Psoas muscle (tissue), 8 donors: ENCODE measurements around the gene CD19. TPM values are rescaled to one million over a fixed set of nuclear protein-coding genes. Genes with fewer than 3 reads are reported as not detected.
A peak's percentile ranks its signal among the peaks of the same experiment; 100 is the strongest.

Experiments used
- ATAC-seq, 4 donors: fragments of 200-7000 bp; cut with Tn5 transposase; one replicate each; pipeline ENCODE4 v1.9.1; 2020; ENCODE audit warnings: moderate library complexity in 3 of 4, mild to moderate bottlenecking in 2 of 4
- DNase-seq, 2 donors: peaks; one replicate each; pipeline ENCODE4 v3.0.0-alpha.2; 2020
- H3K27ac ChIP-seq: fragments of 200-600 bp; one replicate; pipeline ENCODE4 v1.8.0; 2022
- H3K27me3 ChIP-seq, 3 donors: fragments of 200-600 bp in 1 of 3; one replicate each; pipeline versions ENCODE4 v1.6.1 to v1.8.0; 2013 to 2022; ENCODE audit warnings: low read length in 2 of 3, mild to moderate bottlenecking in 2 of 3, moderate library complexity in 1 of 3; ENCODE audit not compliant: insufficient read depth in 3 of 3
- H3K36me3 ChIP-seq, 2 donors: fragments of 200-600 bp in 1 of 2; one replicate each; pipeline versions ENCODE4 v1.6.1 to v1.8.0; 2013 to 2022; ENCODE audit warnings: low read depth in 1 of 2, mild to moderate bottlenecking in 1 of 2, moderate library complexity in 1 of 2; ENCODE audit not compliant: insufficient read depth in 1 of 2
- H3K4me1 ChIP-seq: fragments of 200-600 bp; one replicate; pipeline ENCODE4 v1.8.0; 2022
- H3K4me3 ChIP-seq: fragments of 200-600 bp; one replicate; pipeline ENCODE4 v1.8.0; 2022; ENCODE audit warnings: mild to moderate bottlenecking
- H3K9me3 ChIP-seq: fragments of 200-600 bp; one replicate; pipeline ENCODE4 v1.8.0; 2022
- WGBS, 3 donors: extraction: QIAGEN DNeasy Blood & Tissue Kit; methylation state at CpG; one replicate each; pipeline versions ENCODE4 v1.1.6 to v1.1.7; 2013; 5-methylcytosine and 5-hydroxymethylcytosine counted together
- intact Hi-C, 2 donors: fragments of 100-400 bp; cut with DNase I; formaldehyde crosslinking; loops; one replicate each; pipeline versions ENCODE4 v1.11.0 to v1.14.2; 2022
- polyA plus RNA-seq, 3 donors: library from polyadenylated mRNA; stranded (reverse); fragments of 200-250 nt; gene quantifications; one replicate each; pipeline ENCODE4 v1.2.3, GENCODE V29; 2013
- total RNA-seq, 4 donors: library from RNA; stranded (reverse); fragmentation: NEBNext Ultra II Directional in 2 of 4; extraction: Animal tissue kit (Norgen Biotek cat#: 25700) in 2 of 4; gene quantifications; one replicate each; pipeline versions ENCODE4 v1.2.1 to v1.2.4, GENCODE V29; 2021 to 2023
- TF ChIP-seq, protein P1 (sequence below): fragments of 200-600 bp; IDR thresholded peaks from one replicate; pipeline ENCODE4 v1.8.0; 2022; ENCODE audit warnings: antibody characterized with exemption
- donor health status: healthy with polysubstance abuse.
- donor health status: DM: no; HTN: no; CAD: no; lungs with moderate emphysema.
- donor health status: Bipolar disorder and iron deficiency.
- donor health status: healthy.
- donor health status: DM: yes; HTN: yes; CAD: no.
- donor health status: DM: no; HTN: no; CAD: no.
- donor health status: DM: no; HTN: no; CAD: no.
- donor health status: DM: yes; HTN: yes; CAD: no.

Gene CD19
- total and polyA plus RNA-seq, 7 donors = 0.10 to 0.32 (median 0.15) TPM; not detected in 3

- intact Hi-C loops = no loop called here
- Histone ChIP-seq H3K36me3 (peaks cover 0 to 79% of the 10 kb centered on the region in 2 donors), H3K27ac (no peak overlapping the region), H3K27me3 (no peaks in the 10 kb centered on the region), H3K4me1 (no peaks in the 10 kb centered on the region), H3K9me3 (peaks cover 7% of the 10 kb centered on the region), H3K4me3 (no peak overlapping the region)
- DNase-seq (no peak), ATAC-seq (peak in 2 of 4 donors; percentile 12 to 27)
- TF ChIP-seq, protein P1, sequence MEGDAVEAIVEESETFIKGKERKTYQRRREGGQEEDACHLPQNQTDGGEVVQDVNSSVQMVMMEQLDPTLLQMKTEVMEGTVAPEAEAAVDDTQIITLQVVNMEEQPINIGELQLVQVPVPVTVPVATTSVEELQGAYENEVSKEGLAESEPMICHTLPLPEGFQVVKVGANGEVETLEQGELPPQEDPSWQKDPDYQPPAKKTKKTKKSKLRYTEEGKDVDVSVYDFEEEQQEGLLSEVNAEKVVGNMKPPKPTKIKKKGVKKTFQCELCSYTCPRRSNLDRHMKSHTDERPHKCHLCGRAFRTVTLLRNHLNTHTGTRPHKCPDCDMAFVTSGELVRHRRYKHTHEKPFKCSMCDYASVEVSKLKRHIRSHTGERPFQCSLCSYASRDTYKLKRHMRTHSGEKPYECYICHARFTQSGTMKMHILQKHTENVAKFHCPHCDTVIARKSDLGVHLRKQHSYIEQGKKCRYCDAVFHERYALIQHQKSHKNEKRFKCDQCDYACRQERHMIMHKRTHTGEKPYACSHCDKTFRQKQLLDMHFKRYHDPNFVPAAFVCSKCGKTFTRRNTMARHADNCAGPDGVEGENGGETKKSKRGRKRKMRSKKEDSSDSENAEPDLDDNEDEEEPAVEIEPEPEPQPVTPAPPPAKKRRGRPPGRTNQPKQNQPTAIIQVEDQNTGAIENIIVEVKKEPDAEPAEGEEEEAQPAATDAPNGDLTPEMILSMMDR = no peak
- 85 to 89% (median 85%) methylated on average over 16 to 19 of the region's 19 CpGs for WGBS, 3 donors
These were observed 53.7 kb downstream of the CD19 start for GRCh38 chr16:28985211-28986041.

DNA sequence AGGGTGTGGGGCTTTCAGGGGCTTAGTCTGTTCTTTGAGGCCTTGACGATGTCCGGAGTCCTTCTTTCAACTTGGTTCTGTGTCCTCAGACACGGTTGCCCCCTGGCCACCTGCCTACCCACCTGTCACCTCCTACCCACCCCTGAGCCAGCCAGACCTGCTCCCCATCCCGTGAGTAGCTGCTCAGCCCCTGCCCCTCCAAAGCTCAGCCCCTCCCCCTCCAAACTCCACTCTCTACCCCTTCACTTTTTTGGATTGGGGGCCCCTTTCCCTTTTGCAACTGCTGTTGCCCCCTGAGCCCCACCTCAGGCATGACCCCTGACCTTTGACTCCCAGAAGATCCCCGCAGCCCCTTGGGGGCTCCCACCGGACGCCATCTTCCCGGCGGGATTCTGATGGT is 54.3 kb downstream of the CD19 start:
- H3K9me3 ChIP-seq = peaks cover 7% of the 10 kb centered on the region
- peaks cover 0 to 73% of the 10 kb centered on the region in 2 donors for H3K36me3 ChIP-seq
- H3K4me1 ChIP-seq = no peaks in the 10 kb centered on the region
- H3K4me3 ChIP-seq = no peak overlapping the region
- TF ChIP-seq, protein P1 = no peak
- no peak overlapping the region for H3K27ac ChIP-seq
- DNase-seq (no peak), ATAC-seq (no peak)
- intact Hi-C loops = no loop called here
- 86 to 92% (median 91%) methylated on average over 9 of the region's 9 CpGs for WGBS, 3 donors
- H3K27me3 ChIP-seq = no peaks in the 10 kb centered on the region

DNA sequence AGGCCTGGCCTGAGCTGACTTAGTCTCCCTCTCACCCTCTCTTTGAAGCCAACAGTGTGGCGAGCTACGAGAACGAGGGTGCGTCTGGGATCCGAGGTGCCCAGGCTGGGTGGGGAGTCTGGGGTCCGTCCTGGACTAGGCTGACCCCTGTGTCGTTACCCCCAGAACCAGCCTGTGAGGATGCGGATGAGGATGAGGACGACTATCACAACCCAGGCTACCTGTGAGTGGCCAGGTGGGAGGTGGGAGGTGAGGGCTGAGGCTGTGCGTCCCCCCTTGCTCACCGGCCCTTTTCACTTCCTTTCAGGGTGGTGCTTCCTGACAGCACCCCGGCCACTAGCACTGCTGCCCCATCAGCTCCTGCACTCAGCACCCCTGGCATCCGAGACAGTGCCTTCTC is 54.7 kb downstream of the CD19 start:
- Histone ChIP-seq H3K4me1 (no peaks in the 10 kb centered on the region), H3K9me3 (peaks cover 7% of the 10 kb centered on the region), H3K27me3 (no peaks in the 10 kb centered on the region), H3K27ac (no peak overlapping the region), H3K4me3 (no peak overlapping the region), H3K36me3 (peaks cover 0 to 68% of the 10 kb centered on the region in 2 donors)
- ATAC-seq (no peak), DNase-seq (no peak)
- intact Hi-C loops = no loop called here
- WGBS, 3 donors = 95 to 98% (median 95%) methylated on average over 13 of the region's 13 CpGs
- TF ChIP-seq, protein P1 = no peak

DNA sequence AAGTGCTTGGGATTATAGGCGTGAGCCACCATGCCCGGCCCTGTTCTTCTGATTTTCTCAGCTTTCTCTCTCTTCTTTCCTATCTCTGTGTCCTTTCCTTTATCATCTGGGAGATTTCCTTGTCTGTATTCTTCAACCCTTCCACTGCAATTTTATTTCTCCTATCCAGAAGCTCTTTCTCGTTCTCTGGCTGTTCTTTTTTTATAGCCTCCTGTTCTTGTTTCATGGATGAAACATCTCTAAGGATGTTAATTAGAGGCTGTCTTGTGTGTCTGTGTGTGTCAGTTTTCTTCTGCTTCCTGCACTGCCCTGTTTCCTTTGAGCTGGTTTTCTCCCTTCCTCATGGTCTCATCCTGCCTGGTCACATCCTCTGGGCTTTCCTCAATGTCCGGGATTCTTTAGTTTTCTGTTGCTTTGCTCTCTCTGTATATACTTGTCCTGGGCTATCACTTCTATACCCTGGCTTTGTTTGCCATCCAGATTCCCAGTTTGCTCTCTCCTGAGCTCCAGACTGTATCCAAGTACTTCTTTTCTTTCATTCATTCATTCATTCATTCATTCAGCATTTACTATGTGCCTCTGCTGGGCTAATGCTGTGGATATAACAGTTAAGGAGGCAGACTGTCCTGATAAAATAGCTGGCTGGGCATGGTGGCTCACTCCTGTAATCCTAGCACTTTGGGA is 55.5 kb downstream of the CD19 start:
- peaks cover 7% of the 10 kb centered on the region for H3K9me3 ChIP-seq

More for the DNA sequence above, 55.5 kb downstream of the CD19 start:
- no peak overlapping the region for H3K27ac ChIP-seq
- no peaks in the 10 kb centered on the region for H3K4me1 ChIP-seq
- 98 to 99% (median 99%) methylated on average over 4 of the region's 4 CpGs for WGBS, 3 donors
- no peak overlapping the region for H3K4me3 ChIP-seq
- DNase-seq (no peak), ATAC-seq (no peak)
- intact Hi-C loops = no loop called here
- H3K36me3 ChIP-seq = peaks cover 0 to 60% of the 10 kb centered on the region in 2 donors
- H3K27me3 ChIP-seq = no peaks in the 10 kb centered on the region
- TF ChIP-seq, protein P1 = no peak

Other genes with a start within 250 kb of the CD19 start
- 100 to 1,000 TPM; 434 to 640 (median 556) TPM for gene EIF3C, start 220.5 kb upstream of the CD19 start, total RNA-seq
- gene EIF3C, start 220.5 kb upstream of the CD19 start, polyA plus RNA-seq = 100 to 1,000 TPM; 344 to 676 (median 345) TPM
- 1 to 10 TPM in 1 of 4 donors, under 1 TPM in 1, not detected in 2; 0.62 to 1.2 TPM for gene NPIPB9, start 180.2 kb upstream of the CD19 start, total RNA-seq
- under 1 TPM in 2 of 3 donors, not detected in 1; 0.12 to 0.39 TPM for gene NPIPB9, start 180.2 kb upstream of the CD19 start, polyA plus RNA-seq
- 10 to 100 TPM; 47.7 to 66.2 (median 55.4) TPM for gene ATXN2L, start 109.0 kb upstream of the CD19 start, total RNA-seq
- gene ATXN2L, start 109.0 kb upstream of the CD19 start, polyA plus RNA-seq = 10 to 100 TPM; 28.8 to 50.0 (median 37.2) TPM
- 100 to 1,000 TPM; 155 to 233 (median 187) TPM for gene TUFM, start 85.6 kb upstream of the CD19 start, total RNA-seq
- 100 to 1,000 TPM; 211 to 355 (median 240) TPM for gene TUFM, start 85.6 kb upstream of the CD19 start, polyA plus RNA-seq
- 10 to 100 TPM; 22.9 to 44.6 (median 39.9) TPM for gene SH2B1, start 68.1 kb upstream of the CD19 start, total RNA-seq
- gene SH2B1, start 68.1 kb upstream of the CD19 start, polyA plus RNA-seq = 10 to 100 TPM; 21.0 to 47.5 (median 28.1) TPM
- gene ATP2A1, start 53.5 kb upstream of the CD19 start, total RNA-seq = 1,000 to 10,000 TPM in 3 of 4 donors, 100 to 1,000 TPM in 1; 639 to 2,539 (median 1,923) TPM
- 1,000 to 10,000 TPM in 2 of 3 donors, 100 to 1,000 TPM in 1; 169 to 1,914 (median 1,496) TPM for gene ATP2A1, start 53.5 kb upstream of the CD19 start, polyA plus RNA-seq
- gene RABEP2, start 6.7 kb upstream of the CD19 start, total RNA-seq = 1 to 10 TPM; 3.1 to 7.0 (median 5.2) TPM
- gene RABEP2, start 6.7 kb upstream of the CD19 start, polyA plus RNA-seq = 10 to 100 TPM in 1 of 3 donors, 1 to 10 TPM in 2; 6.2 to 22.8 (median 8.2) TPM
- 10 to 100 TPM; 17.6 to 20.4 (median 18.8) TPM for gene NFATC2IP, start 19.0 kb downstream of the CD19 start, total RNA-seq
- gene NFATC2IP, start 19.0 kb downstream of the CD19 start, polyA plus RNA-seq = 10 to 100 TPM; 10.6 to 16.4 (median 16.2) TPM
- 10 to 100 TPM; 12.9 to 20.3 (median 16.1) TPM for gene SPNS1, start 42.8 kb downstream of the CD19 start, total RNA-seq
- gene SPNS1, start 42.8 kb downstream of the CD19 start, polyA plus RNA-seq = 10 to 100 TPM; 21.9 to 46.9 (median 38.0) TPM
- gene LAT, start 53.1 kb downstream of the CD19 start, total RNA-seq = 1 to 10 TPM; 1.6 to 2.0 (median 1.7) TPM
- 1 to 10 TPM; 1.7 to 2.1 (median 1.8) TPM for gene LAT, start 53.1 kb downstream of the CD19 start, polyA plus RNA-seq